Measurements from ENCODE around the gene HOXA6. TPM values are rescaled to one million over a fixed set of nuclear protein-coding genes. Genes with fewer than 3 reads are reported as not detected.

The HOXA6 gene
- total and polyA plus RNA-seq, 9 of the 15 experiments (the other 6 are each of a cell fraction or from before 2014, with no cell fraction given): not detected

- TF ChIP-seq E2F8 (IDR thresholded peaks at IDR 0.05; ENCODE audit: low read depth, partially characterized antibody) (no peak), SPI1 (IDR thresholded peaks at IDR 0.05; ENCODE audit: borderline replicate concordance, low read depth, low read length) (no peak), E2F4 (CRISPR knock-in tag; IDR thresholded peaks at IDR 0.05; ENCODE audit: low read depth) (no peak), MAFG (tag; conservative IDR thresholded peaks at IDR 0.05) (no peak), CTCFL (IDR thresholded peaks at IDR 0.05; ENCODE audit: borderline replicate concordance, insufficient read depth, low read depth, low read length, poor library complexity, severe bottlenecking) (no peak)
Measured at GRCh38 chr7:27176962-27177794, 29.6 kb upstream of the HOXA6 start (continued).
